ENCODE data around the gene ANXA4.

ANXA4 gene

GRCh38 chr2:69847068-69847828 lies 105.3 kb downstream of the ANXA4 start:
- DNase-seq (ENCODE audit: low read depth), result no peak

DNA sequence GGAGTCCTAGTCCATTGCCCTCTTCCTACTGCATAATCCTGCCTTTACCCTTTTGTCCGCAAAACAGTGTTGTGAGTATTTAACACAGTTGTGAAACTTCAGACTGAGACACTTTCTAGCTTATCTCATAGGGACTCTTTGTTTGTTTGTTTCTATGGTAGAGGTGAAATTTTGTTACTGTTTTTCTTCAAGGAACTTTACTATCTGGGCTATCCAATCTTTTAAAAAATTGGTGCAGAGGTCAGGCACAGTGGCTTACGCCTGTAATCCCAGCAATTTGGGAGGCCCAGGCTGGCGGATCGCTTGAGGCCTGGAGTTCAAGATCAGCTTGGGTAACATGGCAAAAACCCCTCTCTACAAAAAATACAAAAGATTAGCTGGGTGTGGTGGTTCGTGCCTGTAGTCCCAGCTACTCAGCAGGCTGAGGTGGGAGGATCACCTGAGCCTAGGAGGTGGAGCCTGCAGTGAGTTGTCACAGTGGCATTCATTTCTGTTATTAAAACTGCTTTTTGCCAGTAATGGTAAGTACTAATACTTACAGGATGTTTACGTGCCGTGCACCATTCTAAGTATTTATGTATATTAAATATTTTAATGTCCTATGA lies 106.4 kb downstream of the ANXA4 start:
- DNase-seq (ENCODE audit: low read depth), result no peak

DNA sequence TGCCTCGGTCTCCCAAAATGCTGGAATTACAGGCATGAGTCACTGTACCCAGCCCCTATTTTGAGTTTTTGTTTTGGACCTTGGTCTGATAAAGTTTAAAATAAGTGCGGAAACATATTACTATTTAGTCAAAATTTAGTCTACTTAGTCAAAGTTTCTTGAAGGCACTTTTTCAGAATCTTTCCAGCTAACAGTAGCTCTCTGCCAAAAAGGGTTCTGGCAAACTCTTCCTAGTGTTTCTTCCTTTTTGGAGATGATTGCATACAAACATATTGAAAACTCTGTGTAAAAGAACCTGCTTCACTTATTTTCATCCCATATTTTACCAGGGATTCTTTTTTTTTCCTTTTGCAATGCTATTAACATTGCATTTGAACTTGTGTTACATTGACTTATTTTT lies 116.3 kb downstream of the ANXA4 start:
- DNase-seq (ENCODE audit: low read depth), result no peak

- no peak for DNase-seq (ENCODE audit: low read depth)
Measured at GRCh38 chr2:69863298-69863697, 121.4 kb downstream of the ANXA4 start.

All from fibroblast of the conjunctiva (primary cell).